ENCODE data around the gene DACT2.
"Not testable (repeated sequence)": the region's sequence is repeated elsewhere in the genome, so short reads cannot be mapped to it uniquely, and the experiment has no call there.

Gene DACT2

GRCh38 chr6:168280020-168280898 is 39.3 kb downstream of the DACT2 start:
- no peak for DNase-seq

- DNase-seq: no peak
These were observed 40.1 kb downstream of the DACT2 start for GRCh38 chr6:168279403-168279935.

GRCh38 chr6:168278904-168279303 is 40.7 kb downstream of the DACT2 start:
- DNase-seq: no peak

GRCh38 chr6:168277274-168277669 is 42.3 kb downstream of the DACT2 start:
- DNase-seq: no peak

GRCh38 chr6:168276576-168277273 is 42.9 kb downstream of the DACT2 start:
- no peak for DNase-seq

GRCh38 chr6:168275168-168275567 is 44.4 kb downstream of the DACT2 start:
- DNase-seq: no peak

GRCh38 chr6:168274037-168274952 is 45.3 kb downstream of the DACT2 start:
- DNase-seq: no peak

- no peak for DNase-seq
These were observed 46.0 kb downstream of the DACT2 start for GRCh38 chr6:168273441-168274036.

- no peak for DNase-seq
These were observed 46.9 kb downstream of the DACT2 start for GRCh38 chr6:168272415-168273325.

GRCh38 chr6:168270274-168271172 is 49.1 kb downstream of the DACT2 start:
- DNase-seq: no peak

- DNase-seq: no peak
These were observed 49.9 kb downstream of the DACT2 start for GRCh38 chr6:168269455-168270243.

- no peak for DNase-seq
These were observed 50.8 kb downstream of the DACT2 start for GRCh38 chr6:168268755-168269154.

GRCh38 chr6:168267779-168268178 is 51.8 kb downstream of the DACT2 start:
- DNase-seq: not testable (repeated sequence)

- no peak for DNase-seq
These were observed 53.5 kb downstream of the DACT2 start for GRCh38 chr6:168265827-168266815.

- no peak for DNase-seq
These were observed 54.2 kb downstream of the DACT2 start for GRCh38 chr6:168265394-168265793.

GRCh38 chr6:168264593-168265335 is 54.8 kb downstream of the DACT2 start:
- DNase-seq: no peak

- no peak for DNase-seq
These were observed 56.1 kb downstream of the DACT2 start for GRCh38 chr6:168263351-168263905.

Data from CD4-positive, alpha-beta T cell treated with Interleukin-1 beta for 1 hour (primary cell).